NCI-H446 treated with DMSO at 0.1 percent for 48 hours (cell line): Measurements from ENCODE around the gene SPOPL.
"Not testable (repeated sequence)": the region's sequence is repeated elsewhere in the genome, so short reads cannot be mapped to it uniquely, and the experiment has no call there.

Experiments used
- DNase-seq: peaks from one replicate; lab custom pipeline; 2025; lab: John Stamatoyannopoulos, UW

SPOPL gene

DNA sequence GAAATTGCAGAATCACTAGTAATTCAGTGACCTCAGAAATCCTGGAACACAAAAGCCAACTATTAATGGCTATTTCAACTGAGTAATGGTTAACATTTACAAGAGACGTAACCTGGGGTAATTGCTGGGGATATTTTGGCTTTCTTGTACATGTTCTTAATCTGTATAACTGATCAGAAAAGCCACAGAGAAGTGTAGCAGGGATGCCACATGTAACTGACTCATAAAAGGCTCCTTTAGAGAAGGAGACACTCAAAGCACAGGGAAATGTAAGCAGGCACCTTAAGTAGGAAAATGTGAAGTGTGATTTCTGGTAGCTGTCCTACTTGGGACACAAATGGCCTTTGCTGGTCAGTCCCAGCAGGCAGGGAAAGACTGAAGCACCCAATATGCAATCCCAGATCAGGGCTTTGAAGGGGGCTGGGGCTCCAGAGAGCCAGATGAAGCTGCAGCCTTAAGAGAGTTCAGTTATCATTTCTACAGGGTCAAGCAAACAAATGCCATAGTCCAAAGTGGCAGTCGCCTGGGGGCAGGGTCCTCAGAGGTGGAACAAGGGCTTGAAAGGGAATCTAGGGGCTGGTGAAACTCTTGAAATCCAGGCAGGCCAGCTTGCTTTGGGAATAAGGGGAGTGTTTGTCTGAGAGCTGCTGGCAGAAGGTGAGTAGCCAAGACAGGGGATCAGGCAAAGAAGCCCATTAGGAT lies 7.2 kb upstream of the SPOPL start:
- DNase-seq, result no peak

DNA sequence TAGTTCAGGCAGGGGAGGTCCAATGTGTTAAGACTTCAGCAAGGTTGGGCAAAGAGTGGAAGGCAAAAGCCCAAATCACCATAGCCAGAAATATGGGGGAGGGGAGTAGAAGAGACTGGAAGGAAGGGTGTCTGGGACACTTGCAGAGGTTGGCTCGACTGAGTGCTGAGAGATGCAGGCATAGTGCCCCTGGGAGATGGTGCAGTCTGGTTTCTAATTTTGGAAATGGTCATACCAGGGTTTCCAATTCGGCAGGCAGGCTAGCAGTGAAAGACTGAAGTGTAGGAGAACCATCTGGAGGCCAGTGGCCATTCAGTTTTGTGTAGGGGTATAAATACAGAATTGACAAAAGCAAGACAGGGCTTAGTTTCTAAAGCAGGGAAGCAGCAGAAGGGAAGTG lies 6.2 kb upstream of the SPOPL start:
- no peak for DNase-seq

DNA sequence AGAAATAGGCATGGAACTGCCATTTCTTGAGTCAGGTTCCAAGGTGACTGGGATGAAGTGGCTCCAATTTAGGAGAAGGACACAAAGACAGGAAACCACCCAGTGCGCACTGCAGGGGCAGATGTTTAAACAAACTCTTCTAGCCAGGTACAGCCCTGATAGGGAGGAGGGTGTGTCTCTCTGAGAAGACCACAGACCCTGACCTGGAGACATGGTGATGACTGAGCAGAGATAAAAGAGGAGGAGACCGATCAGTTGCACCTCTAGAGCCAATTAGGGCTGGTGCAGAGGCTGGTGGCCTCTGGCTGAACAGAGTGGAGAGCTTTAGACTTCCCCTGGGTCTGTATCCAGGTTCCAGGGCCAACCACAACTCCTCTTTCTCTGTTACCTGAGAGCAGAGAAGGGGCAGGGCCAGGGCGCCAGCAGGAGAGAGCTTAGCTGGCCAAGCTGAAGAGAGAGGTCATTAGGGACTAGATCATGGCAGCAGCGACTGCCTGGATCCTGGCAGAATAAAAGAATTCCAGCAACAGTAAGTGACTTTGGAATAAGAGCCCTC lies 5.4 kb upstream of the SPOPL start:
- no peak for DNase-seq

DNA sequence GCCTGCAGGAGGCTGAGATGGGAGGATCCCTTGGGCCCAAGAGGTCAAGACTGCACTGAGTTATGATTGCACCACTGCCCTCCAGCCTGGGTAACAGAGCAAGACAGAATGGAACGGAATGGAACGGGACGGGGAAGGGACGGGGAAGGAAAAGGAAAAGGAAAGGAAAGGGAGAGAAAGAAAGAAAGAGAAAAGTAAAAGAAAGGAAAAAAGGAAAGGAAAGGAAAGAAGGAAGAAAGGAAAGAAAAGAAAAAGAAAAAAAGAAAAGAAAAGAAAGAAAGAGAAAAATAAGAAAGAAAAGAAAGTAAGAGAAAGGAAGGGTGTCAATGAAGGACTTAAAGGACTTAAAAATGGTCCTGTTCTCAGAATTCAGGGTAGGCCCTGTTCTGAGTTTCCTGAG lies 4.3 kb upstream of the SPOPL start:
- DNase-seq, result no peak

DNA sequence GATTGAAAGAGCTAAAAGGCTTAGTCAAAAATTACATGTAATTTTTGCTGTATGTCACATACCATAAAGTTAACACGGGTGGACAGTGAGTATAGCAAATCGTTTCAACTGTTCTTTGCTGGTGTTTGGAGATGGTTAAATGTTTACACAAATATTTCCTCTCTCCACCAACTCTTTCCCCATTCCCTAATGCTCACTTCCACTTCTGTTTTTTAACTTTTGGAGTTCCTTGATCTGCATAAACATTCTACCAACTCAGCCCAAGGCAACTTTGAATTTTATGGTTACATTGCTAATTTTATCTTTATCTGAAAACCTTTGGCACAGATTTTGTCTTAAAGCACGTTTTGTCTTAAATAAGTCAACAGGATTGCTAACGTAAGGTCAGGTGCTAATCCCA lies 1.9 kb upstream of the SPOPL start:
- DNase-seq, result no peak

DNA sequence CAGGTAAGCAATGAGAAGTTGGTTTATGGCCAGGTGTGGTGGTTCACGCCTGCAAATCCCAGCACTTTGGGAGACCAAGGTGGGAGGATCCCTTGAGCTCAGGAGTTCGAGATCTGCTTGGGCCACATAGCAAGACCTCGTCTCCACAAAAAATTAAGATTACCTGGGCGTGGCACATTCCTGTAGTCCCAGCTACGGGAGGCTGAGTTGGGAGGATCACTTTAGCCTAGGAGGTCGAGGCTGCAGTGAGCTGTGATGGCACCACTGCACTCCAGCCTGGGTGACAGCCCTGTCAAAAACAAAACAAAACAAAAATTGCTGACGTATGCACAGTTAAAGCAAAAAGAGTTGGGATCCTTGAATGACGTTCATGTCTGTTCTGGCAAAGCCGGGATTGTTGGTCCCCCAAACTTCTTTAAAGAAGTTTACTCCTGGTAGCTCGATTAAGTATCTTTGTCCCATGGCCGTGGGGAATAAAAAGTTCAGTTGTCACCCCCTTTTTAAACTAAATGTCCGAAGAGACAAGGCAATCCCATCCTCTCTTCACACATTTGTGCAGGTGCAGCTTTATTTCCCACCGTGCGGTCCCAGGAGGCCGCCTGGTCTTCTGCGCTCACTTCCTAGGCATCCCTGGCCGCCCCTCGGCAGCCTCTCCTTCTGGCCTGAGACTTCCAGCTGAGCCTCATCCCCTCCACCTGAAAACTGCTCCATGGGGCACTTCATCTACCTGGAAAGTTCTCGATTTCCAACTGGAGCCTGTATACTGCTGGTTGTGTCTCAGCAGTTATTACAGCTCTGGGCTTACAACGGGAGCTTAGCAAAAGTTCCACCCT lies 762 bp upstream of the SPOPL start:
- no peak for DNase-seq

DNA sequence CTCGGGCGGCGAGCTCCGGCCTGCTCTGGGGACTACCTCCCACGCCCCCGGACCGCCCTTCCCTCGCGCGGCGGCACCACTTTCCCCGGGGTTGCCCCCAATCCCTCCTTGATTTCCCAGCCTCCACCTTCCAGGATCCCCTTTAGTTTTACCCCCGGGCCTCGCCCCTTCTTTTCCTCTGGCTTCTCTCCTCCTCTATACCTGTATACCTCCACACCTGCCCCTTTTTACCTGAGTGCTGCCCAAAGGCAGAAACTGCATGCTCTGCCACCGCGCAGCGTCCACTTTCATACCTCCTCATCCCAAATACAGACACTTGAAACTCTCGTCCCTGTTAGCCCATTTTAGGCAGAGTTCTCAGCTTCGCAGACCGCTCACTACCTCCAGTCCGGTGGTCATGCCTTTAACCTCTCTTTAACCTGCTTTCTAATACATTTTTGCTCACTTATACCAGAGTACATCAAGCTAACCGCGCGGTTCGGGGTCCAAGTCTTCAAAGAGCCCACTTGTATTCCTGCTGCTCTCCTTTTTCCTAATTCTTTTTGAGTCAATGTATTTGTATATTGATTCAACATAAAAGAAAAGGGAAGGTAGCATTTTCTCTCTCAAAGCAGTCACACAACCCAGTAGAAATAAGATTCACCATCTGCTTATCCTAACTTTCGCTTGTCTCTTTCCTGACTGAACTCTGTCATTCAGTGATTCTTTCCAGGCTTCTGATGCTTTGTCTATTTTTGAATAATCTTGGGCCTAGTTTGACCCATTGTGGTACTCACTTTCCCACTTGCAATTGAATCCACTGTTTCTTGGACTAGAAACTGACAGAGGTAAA lies 901 bp downstream of the SPOPL start:
- no peak for DNase-seq

DNA sequence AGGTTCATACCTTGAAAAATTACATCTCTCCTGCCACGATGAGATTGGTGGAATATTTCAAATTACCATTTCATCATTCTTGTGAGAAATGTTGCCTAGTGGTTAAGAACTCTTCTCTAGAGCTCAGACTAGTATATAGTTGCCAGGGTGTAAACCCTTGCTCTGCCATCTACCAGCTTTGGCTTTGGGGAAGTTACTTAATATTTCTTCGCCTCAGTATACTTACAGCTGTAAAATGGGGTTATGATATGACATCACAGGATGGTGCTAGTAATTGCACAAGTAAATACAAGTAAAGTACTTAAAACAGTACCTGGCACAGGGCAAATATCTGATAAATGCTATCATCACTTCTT lies 1.5 kb downstream of the SPOPL start:
- DNase-seq, result no peak

DNA sequence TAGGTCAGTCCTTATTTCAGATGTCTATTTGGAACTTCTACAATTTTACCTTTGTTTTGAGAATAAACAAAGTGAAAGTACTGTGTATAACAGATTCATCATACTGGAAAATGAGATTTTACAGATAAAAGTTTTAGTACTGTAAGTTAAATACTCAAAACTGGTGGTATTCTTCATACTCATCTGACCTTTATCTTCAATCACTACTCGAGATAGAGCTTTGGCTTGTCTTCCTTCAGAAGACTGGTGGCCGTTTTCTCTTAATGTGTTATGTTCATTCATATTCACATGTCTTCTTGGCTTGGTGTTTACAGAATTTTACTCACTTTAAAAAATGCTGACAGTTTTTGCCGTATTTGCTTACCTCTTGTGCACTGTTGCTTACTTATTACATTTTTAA lies 2.1 kb downstream of the SPOPL start:
- DNase-seq, result no peak

DNA sequence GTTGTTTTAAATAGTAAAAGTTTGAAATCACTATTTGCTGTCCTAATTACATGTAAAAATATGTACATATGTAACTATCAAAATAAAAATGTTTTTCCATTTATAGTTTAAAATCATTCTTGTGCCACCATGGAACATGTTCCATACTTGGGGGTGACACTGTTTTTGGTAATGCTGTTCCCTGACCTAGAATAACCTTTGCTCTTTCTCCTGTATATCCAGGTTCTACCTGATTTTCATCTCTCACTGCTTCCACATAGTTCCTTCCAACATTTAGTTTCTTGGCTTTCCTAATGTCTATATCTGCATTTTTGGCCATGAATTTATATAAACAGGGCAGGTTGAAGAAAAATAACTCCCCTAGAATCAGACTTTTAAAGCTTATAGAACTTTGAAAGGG lies 2.5 kb downstream of the SPOPL start:
- no peak for DNase-seq

DNA sequence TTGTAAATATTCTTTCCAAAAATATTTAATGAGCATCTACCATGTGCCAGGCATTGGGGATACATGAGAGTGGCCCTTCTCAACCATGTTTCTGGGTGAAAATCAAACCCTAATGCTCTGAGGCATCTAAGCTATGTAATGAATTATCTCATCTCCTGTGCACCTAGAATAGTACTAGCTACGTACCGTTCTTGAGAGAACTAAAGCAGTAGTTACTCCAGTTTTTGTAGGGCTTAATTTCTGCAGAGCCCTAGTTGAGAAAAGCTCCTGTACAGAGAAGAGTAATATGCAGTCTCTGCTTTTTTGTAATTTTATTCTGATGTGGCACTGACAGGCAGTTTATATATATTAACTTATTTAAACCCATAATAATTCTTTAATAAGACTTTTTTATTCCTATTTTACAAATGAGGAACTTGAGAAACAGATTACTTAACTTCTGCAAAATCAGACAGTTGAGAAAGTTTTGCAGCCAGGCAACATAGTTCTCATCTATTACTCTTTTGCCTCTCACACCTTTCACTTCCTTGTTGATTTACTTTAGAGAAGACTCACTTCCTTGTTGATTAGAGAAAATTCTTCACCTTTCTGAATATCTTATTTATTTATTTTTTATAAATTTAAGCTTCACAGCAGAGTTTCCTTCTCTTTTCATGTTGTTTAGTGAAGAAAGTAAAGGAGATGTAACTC lies 3.1 kb downstream of the SPOPL start:
- no peak for DNase-seq

DNA sequence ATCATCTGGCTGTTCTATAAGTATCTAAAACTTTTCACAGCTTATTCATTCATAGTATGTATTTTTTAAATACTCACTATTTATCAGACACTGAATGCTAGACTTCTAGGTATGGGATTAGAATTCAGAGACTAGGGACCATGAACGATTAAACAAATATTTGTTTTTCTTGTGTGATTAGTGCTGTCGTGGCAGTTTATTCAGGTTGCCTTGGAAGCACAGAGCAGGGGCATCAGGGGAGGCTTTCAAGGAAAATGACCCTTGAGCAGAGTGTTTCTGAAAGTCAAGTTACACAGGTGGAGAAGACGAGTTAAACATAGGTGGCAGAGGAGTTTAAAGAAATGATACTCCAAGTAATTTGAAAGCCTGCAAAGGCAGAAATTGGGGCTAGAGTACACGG lies 5.7 kb downstream of the SPOPL start:
- DNase-seq, result no peak

DNA sequence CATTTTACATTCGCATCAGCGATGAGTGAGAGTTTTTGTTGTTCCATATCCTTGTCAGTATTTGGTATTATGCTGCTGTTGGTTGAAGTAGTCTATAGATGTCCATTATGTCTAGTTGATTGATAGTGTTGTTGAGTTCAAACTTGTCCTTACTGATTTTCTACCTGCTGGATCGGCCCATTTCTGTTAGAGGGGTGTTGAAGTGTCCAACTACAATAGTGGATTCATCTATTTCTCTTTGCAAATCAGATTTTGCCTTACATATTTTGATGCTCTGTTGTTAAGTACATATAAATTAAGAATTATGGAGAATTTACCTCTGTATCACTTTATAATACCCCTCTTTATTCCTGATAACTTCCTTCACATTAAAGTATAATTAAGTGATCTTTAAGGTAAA lies 8.7 kb downstream of the SPOPL start:
- no peak for DNase-seq

DNA sequence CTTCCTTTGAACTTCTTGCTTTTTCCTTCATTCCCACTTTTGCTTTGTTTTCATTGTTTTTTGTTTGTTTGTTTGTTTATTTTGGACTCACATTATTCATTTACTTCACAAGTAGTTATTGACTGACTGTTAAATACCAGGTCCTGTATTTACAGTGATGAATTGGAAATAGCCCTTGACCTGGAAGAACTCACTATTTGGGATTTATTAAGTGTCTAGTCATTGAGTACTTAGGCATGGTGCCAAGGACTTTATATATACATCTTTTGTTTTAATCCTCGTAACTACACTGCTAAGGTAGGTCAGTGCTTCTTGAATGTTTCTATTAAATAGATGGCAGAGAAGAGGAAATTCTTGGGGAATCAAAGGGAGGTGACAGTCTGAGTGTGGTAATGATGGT lies 11.1 kb downstream of the SPOPL start:
- no peak for DNase-seq

DNA sequence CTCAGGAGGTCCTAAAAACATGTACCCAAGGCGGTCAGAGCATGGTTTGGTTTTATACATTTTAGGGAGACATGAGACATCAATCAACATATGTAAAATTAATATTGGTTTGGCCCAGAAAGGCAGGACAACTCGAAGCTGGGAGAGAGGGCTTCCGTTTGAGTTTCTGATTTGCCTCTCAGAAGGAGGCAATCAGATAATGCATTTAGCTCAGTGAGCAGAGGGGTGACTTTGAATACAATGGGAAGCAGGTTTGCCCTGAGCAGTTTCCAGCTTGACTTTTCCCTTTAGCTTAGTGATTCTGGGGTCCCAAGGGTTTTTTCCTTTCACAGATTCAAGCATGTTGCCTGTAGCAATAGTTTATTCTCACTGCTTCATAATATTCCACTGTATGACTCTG lies 12.6 kb downstream of the SPOPL start:
- no peak for DNase-seq

DNA sequence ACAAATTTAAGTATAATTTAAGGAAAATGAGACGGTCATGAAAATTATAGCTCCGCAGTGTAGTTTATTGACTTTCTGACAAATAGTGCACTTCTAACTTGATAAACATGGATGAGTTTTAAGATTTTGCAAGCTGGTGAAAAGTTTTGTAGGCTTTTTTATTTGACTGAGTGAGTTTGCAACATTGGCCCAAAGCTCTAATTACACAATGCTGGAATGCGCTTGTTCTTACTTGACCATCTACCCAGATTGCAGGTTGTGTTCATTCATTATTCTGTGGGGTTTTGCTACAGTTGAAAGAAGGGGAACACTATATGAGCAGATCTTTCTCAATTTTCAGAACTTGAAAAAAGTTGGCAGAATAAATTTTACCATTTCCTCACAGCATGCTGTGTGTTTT lies 13.5 kb downstream of the SPOPL start:
- DNase-seq, result no peak

DNA sequence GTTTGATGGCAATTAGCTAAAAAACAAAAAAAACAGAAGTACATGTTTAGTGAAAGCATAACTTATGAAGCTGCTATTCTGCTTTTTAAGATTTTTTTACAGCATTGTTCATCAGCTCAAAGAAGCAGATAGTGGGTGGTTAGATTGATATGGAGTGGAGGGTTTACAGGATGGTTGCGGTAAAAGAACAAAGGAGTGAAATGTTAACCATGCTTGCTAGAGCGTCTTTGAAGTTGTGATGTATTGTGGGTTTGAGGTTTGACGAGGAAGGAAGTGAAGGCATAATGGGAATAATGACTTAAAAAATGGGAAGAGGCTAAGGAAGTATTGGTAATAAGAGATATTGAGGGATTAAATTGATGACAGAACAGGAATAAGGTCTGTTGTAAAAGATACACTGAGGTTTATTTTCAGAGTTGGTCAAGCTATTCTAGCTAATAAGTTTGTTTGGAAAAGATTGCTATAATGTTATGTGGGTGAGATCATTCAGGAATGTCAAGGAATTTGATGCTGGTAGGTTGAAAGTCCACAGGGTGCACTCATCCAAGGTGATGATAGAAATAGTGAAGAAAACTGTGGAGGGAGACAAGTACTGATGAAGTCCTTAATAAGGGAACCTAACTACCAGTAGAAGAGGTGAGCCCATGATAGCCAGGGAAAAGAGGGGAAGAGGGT lies 14.6 kb downstream of the SPOPL start:
- no peak for DNase-seq

DNA sequence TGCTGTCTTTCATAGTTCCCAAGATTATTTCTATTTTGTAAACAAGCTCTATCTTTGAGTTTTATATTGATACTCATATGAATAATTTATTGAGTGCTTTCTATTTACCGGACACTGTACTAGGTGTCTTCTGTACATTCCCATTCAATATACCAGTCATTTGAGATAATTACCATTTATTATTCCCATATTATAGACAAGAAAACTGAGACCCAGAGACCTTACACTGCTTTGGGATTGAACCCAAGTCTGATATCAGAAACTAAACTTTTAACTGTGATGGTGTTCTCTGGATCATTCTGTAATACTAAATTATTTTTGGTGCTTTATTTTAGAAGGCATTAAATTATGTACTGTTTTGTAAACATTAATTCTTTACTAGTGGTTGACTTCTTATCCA lies 17.3 kb downstream of the SPOPL start:
- no peak for DNase-seq

DNA sequence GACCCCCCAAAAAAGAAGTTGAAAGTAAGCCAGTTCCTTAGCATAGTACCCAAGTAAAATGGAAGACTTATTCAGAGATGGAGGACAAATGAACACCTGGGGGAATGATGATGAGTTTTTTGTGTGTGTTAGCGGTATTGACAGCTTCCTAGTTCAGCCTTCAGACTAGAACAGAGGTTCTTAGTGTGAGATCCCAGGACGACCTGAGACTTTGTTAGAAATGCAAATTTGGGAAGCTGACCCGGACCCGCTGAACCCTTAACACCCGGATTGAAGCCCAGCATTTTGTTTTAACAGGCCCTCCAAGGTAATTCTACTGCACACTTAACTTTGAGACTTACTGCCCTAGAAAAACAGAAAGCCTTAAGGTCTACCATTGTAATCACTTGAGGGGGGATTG lies 20.3 kb downstream of the SPOPL start:
- no peak for DNase-seq

DNA sequence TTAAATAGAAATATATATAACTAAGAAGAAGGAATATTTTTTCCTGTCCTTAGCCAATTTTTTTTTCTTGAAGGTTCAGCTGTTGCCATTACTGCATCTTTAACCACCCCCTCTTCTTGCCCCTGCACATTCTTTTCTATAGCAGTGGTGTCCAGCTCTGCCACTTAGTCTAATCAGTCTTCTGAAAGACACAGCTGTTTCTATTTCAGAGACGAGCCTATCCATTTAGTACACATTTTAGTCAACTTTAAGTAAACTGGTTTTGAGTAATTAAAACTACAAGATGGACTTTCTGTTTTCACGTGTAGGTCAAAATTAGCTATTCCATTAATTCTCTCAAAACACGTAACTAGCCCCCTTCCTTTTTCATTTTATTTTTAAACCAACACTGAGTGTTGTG lies 21.0 kb downstream of the SPOPL start:
- no peak for DNase-seq

DNA sequence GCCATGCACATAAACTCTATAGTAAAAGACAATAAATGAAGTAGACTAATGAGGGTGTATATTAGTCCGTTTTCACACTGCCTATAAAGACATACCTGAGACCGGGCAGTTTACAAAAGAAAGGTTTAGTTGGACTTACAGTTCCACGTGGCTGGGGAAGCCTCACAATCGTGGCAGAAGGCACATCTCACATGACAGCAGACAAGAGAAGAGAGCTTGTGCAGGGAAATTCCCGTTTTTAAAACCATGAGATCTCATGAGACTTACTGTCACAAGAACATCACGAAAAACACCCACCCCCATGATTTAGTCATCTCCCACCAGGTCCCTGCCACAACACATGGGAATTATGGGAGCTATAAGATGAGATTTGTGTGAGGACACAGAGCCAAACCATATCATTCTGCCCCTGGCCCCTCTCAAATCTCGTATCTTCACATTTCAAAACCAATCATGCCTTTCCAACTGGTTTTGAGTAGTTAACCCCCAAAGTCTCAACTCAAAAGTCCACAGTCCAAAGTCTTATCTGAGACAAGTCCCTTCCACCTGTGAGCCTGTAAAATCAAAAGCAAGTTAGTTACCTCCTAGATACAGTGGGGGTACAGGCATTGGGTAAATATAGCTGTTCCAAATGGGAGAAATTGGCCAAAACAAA lies 21.6 kb downstream of the SPOPL start:
- not testable (repeated sequence) for DNase-seq
